ENCODE results near the gene FAM234A.
A peak's percentile ranks its signal among the peaks of the same experiment; 100 is the strongest.
"Not testable (repeated sequence)": the region's sequence is repeated elsewhere in the genome, so short reads cannot be mapped to it uniquely, and the experiment has no call there.

Gene FAM234A, protein sequence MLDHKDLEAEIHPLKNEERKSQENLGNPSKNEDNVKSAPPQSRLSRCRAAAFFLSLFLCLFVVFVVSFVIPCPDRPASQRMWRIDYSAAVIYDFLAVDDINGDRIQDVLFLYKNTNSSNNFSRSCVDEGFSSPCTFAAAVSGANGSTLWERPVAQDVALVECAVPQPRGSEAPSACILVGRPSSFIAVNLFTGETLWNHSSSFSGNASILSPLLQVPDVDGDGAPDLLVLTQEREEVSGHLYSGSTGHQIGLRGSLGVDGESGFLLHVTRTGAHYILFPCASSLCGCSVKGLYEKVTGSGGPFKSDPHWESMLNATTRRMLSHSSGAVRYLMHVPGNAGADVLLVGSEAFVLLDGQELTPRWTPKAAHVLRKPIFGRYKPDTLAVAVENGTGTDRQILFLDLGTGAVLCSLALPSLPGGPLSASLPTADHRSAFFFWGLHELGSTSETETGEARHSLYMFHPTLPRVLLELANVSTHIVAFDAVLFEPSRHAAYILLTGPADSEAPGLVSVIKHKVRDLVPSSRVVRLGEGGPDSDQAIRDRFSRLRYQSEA

GRCh38 chr16:234468-235305 is at the start of gene FAM234A:
Gene FAM234A (plus strand): TSS chr16:234821. CDS start chr16:254414, 19,593 bp downstream.
- peak within 1 kb of the TSS; percentile 86 for H3K4me3 Mint-ChIP-seq
- peaks cover 2% of the 10 kb centered on the region for H3K27me3 Mint-ChIP-seq
- ATAC-seq: peak; percentile 91
- no peaks in the 10 kb centered on the region for H3K9me3 Mint-ChIP-seq
- H3K27ac Mint-ChIP-seq: peak within 1 kb of the TSS; percentile 100
- peak; percentile 97 for DNase-seq
- peaks cover 28% of the 10 kb centered on the region for H3K4me1 Mint-ChIP-seq
- peaks cover 4% of the 10 kb centered on the region for H3K36me3 Mint-ChIP-seq (ENCODE audit: low read depth)

DNA sequence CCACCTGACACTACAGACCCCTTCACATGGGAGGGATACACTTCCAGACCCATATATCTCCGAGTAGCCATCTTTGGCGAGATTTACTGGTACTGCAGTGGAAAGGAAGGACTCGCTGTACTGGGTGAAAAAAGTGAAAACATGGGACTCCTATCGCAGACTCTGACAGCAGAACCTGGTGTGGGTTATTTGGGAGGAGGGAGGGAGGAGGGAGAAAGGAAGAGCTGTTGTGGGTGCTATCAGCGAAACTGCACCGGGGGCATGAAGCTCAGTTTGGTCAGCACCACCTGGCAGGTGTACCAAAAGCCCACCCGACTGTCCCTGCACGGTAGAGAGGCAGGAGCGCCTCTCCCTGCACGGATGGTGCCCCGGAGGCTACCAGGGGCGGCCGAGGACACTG is 49.4 kb upstream of the FAM234A start:
- H3K27me3 Mint-ChIP-seq: no peaks in the 10 kb centered on the region

GRCh38 chr16:185691-186090 is 48.9 kb upstream of the FAM234A start:
- Mint-ChIP-seq H3K36me3 (ENCODE audit: low read depth) (peaks cover 28% of the 10 kb centered on the region), H3K4me1 (no peaks in the 10 kb centered on the region), H3K27ac (no peak overlapping the region), H3K9me3 (no peaks in the 10 kb centered on the region), H3K27me3 (no peaks in the 10 kb centered on the region), H3K4me3 (no peak overlapping the region)
- DNase-seq (no peak), ATAC-seq (no peak)

More for the DNA sequence above, 49.4 kb upstream of the FAM234A start:
- Mint-ChIP-seq H3K27ac (no peak overlapping the region), H3K4me1 (no peaks in the 10 kb centered on the region), H3K9me3 (no peaks in the 10 kb centered on the region), H3K36me3 (ENCODE audit: low read depth) (peaks cover 25% of the 10 kb centered on the region), H3K4me3 (no peak overlapping the region)
- ATAC-seq (no peak), DNase-seq (no peak)

GRCh38 chr16:187330-187729 is 47.3 kb upstream of the FAM234A start:
- peaks cover 38% of the 10 kb centered on the region for H3K36me3 Mint-ChIP-seq (ENCODE audit: low read depth)

GRCh38 chr16:188674-189073 is 45.9 kb upstream of the FAM234A start:
- Mint-ChIP-seq H3K4me3 (no peak overlapping the region), H3K27me3 (no peaks in the 10 kb centered on the region), H3K27ac (no peak overlapping the region), H3K4me1 (no peaks in the 10 kb centered on the region), H3K36me3 (ENCODE audit: low read depth) (peaks cover 49% of the 10 kb centered on the region), H3K9me3 (no peaks in the 10 kb centered on the region)
- ATAC-seq: peak; percentile 26
- DNase-seq: no peak

More at GRCh38 chr16:187330-187729, 47.3 kb upstream of the FAM234A start:
- Mint-ChIP-seq H3K27me3 (no peaks in the 10 kb centered on the region), H3K4me3 (no peak overlapping the region), H3K4me1 (no peaks in the 10 kb centered on the region), H3K27ac (no peak overlapping the region), H3K9me3 (no peaks in the 10 kb centered on the region)
- DNase-seq (no peak), ATAC-seq (no peak)

GRCh38 chr16:189604-190186 is 44.9 kb upstream of the FAM234A start:
- Mint-ChIP-seq H3K4me3 (no peak overlapping the region), H3K9me3 (no peaks in the 10 kb centered on the region), H3K36me3 (ENCODE audit: low read depth) (peaks cover 54% of the 10 kb centered on the region), H3K27me3 (no peaks in the 10 kb centered on the region), H3K27ac (no peak overlapping the region), H3K4me1 (no peaks in the 10 kb centered on the region)
- ATAC-seq (no peak), DNase-seq (no peak)

GRCh38 chr16:191831-192230 is 42.8 kb upstream of the FAM234A start:
- Mint-ChIP-seq H3K36me3 (ENCODE audit: low read depth) (peaks cover 61% of the 10 kb centered on the region), H3K27ac (no peak overlapping the region)
- ATAC-seq: no peak

GRCh38 chr16:192686-193085 is 41.9 kb upstream of the FAM234A start:
- Mint-ChIP-seq H3K4me1 (no peaks in the 10 kb centered on the region), H3K36me3 (ENCODE audit: low read depth) (peaks cover 56% of the 10 kb centered on the region), H3K27me3 (no peaks in the 10 kb centered on the region), H3K4me3 (no peak overlapping the region), H3K27ac (no peak overlapping the region), H3K9me3 (no peaks in the 10 kb centered on the region)
- ATAC-seq (no peak), DNase-seq (no peak)

More at GRCh38 chr16:191831-192230, 42.8 kb upstream of the FAM234A start:
- H3K27me3 Mint-ChIP-seq: no peaks in the 10 kb centered on the region
- no peaks in the 10 kb centered on the region for H3K9me3 Mint-ChIP-seq
- H3K4me1 Mint-ChIP-seq: no peaks in the 10 kb centered on the region
- H3K4me3 Mint-ChIP-seq: no peak overlapping the region
- no peak for DNase-seq

DNA sequence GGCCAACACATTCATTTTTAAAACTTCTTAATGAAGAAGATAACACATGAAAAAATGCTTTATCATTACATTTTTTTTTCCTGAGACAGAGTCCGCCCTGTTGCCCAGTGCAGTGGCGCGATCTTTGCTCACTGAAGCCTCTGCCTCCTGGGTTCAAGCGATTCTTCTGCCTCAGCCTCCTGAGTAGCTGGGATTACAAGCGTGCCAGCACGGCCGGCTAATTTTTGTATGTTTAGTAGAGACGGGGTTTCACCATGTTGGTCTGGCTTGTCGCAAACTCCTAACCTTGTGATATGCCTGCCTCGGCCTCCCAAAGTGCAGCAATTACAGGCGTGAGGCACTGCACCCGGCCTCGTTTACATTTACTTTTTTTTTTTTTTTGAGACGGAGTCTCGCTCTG is 41.2 kb upstream of the FAM234A start:
- no peak for ATAC-seq
- no peak overlapping the region for H3K27ac Mint-ChIP-seq
- H3K36me3 Mint-ChIP-seq (ENCODE audit: low read depth): peaks cover 57% of the 10 kb centered on the region
- H3K9me3 Mint-ChIP-seq: no peaks in the 10 kb centered on the region
- no peaks in the 10 kb centered on the region for H3K4me1 Mint-ChIP-seq
- H3K4me3 Mint-ChIP-seq: no peak overlapping the region
- no peaks in the 10 kb centered on the region for H3K27me3 Mint-ChIP-seq
- no peak for DNase-seq

GRCh38 chr16:194516-194915 is 40.1 kb upstream of the FAM234A start:
- no peaks in the 10 kb centered on the region for H3K4me1 Mint-ChIP-seq
- H3K27me3 Mint-ChIP-seq: no peaks in the 10 kb centered on the region
- no peaks in the 10 kb centered on the region for H3K9me3 Mint-ChIP-seq
- DNase-seq: no peak
- no peak overlapping the region for H3K27ac Mint-ChIP-seq
- ATAC-seq: no peak
- peaks cover 53% of the 10 kb centered on the region for H3K36me3 Mint-ChIP-seq (ENCODE audit: low read depth)
- no peak overlapping the region for H3K4me3 Mint-ChIP-seq

DNA sequence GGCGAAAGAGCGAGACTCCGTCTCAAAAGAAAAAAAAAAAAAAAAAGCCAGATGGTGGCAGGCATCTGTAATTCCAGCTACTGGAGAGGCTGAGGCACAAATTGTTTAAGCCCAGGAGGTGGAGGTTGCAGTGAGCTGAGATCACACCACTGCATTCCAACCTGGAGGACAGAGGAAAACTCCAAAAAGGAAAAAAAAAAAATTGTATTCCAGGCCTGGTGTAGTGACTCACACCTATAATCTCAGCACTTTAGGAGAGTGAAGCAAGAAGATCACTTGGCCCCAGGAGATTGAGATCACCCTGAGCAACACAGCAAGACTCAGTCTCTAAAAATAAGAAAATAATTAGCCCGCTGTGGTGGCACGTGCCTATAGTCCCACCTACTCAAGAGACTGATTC is 34.2 kb upstream of the FAM234A start:
- no peaks in the 10 kb centered on the region for H3K27me3 Mint-ChIP-seq
- H3K27ac Mint-ChIP-seq: no peak overlapping the region
- no peaks in the 10 kb centered on the region for H3K4me1 Mint-ChIP-seq
- H3K4me3 Mint-ChIP-seq: no peak overlapping the region
- peaks cover 42% of the 10 kb centered on the region for H3K36me3 Mint-ChIP-seq (ENCODE audit: low read depth)
- no peak for DNase-seq
- H3K9me3 Mint-ChIP-seq: no peaks in the 10 kb centered on the region
- no peak for ATAC-seq

DNA sequence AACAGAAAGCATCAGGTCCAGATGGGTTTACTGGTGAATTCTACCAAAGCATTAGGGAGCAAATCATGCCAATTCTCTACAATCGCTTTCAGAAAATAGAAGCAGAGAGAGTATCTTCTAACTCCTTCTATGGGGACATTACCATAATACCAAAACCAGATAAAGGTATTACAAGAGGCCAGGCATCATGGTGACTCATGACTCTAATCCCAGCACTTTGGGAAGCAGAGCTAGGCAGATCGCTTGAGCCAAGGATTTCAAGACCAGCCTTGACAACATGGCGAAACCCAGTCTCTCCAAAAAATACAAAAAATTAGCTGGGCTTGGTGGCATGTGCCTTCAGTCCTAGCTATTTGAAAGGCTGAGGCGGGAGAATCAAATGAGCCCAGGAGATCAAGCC is 31.4 kb upstream of the FAM234A start:
- ATAC-seq (no peak), DNase-seq (no peak)
- Mint-ChIP-seq H3K27me3 (no peaks in the 10 kb centered on the region), H3K27ac (no peak overlapping the region), H3K4me3 (no peak overlapping the region), H3K4me1 (no peaks in the 10 kb centered on the region), H3K36me3 (ENCODE audit: low read depth) (peaks cover 51% of the 10 kb centered on the region), H3K9me3 (no peaks in the 10 kb centered on the region)

DNA sequence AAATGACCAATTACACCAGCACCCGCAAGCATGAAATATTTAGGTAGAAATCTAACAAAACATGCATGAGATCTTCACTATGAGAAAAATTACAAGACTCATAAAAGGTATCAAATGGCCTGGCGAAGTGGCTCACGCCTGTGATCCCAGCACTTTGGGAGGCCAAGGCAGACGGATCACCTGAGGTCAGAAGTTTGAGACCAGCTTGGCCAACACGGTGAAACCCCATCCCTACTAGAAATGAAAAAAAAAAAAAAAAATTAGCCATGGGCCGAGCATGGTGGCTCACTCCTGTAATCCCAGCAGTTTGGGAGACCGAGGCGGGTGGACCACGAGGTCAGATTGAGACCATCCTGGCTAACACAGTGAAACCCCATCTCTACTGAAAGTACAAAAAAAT is 30.6 kb upstream of the FAM234A start:
- H3K9me3 Mint-ChIP-seq, H3K4me3 Mint-ChIP-seq, H3K27me3 Mint-ChIP-seq, ATAC-seq, DNase-seq, H3K27ac Mint-ChIP-seq, H3K4me1 Mint-ChIP-seq: not testable (repeated sequence)
- H3K36me3 Mint-ChIP-seq (ENCODE audit: low read depth): peaks cover 48% of the 10 kb centered on the region

- ATAC-seq, DNase-seq, H3K4me3 Mint-ChIP-seq, H3K27me3 Mint-ChIP-seq, H3K27ac Mint-ChIP-seq, H3K9me3 Mint-ChIP-seq, H3K4me1 Mint-ChIP-seq: not testable (repeated sequence)
- peaks cover 33% of the 10 kb centered on the region for H3K36me3 Mint-ChIP-seq (ENCODE audit: low read depth)
Observed at GRCh38 chr16:209359-209758, 25.3 kb upstream of the FAM234A start.
